DOHH2 (cell line): Measurements from ENCODE around the gene CD93.

Experiments
- CTCF ChIP-seq: fragments of 200-600 bp; sonication (generic); IDR thresholded peaks from one replicate; pipeline ENCODE4 v1.5.1; 2014; ENCODE audit warnings: antibody characterized with exemption, mild to moderate bottlenecking, low read depth, low read length; ENCODE audit not compliant: poor library complexity, severe bottlenecking
- EZH2phosphoT487 ChIP-seq: fragments of 200-600 bp; sonication (generic); IDR thresholded peaks from 2 replicates; pipeline ENCODE4 v1.6.1; 2017; ENCODE audit warnings: borderline replicate concordance, mild to moderate bottlenecking, antibody characterized with exemption, low read length, moderate library complexity, mixed read lengths

GRCh38 chr20:23077277-23077676 is 8.8 kb downstream of the CD93 start:
- TF ChIP-seq CTCF (no peak), EZH2phosphoT487 (no peak)
